ENCODE measurements around the gene ENTHD1.

Gene ENTHD1

GRCh38 chr22:39893526-39893925, at the start of gene ENTHD1:
Gene ENTHD1 (minus strand): TSS chr22:39893760. CDS start chr22:39887748, 6,012 bp downstream.
- no peak for DNase-seq

- DNase-seq: no peak
These were observed 49.8 kb upstream of the ENTHD1 start for GRCh38 chr22:39943337-39943736.

- DNase-seq: no peak
These were observed 49.1 kb upstream of the ENTHD1 start for GRCh38 chr22:39942439-39943230.

GRCh38 chr22:39941601-39942000, 48.0 kb upstream of the ENTHD1 start:
- no peak for DNase-seq

- no peak for DNase-seq
These were observed 47.3 kb upstream of the ENTHD1 start for GRCh38 chr22:39940757-39941305.

GRCh38 chr22:39939830-39940229, 46.3 kb upstream of the ENTHD1 start:
- DNase-seq: no peak

GRCh38 chr22:39938509-39939111, 45.0 kb upstream of the ENTHD1 start:
- no peak for DNase-seq

- no peak for DNase-seq
These were observed 44.3 kb upstream of the ENTHD1 start for GRCh38 chr22:39937906-39938305.

- DNase-seq: no peak
These were observed 43.1 kb upstream of the ENTHD1 start for GRCh38 chr22:39936523-39937145.

- no peak for DNase-seq
These were observed 42.1 kb upstream of the ENTHD1 start for GRCh38 chr22:39935612-39936011.

- no peak for DNase-seq
These were observed 41.6 kb upstream of the ENTHD1 start for GRCh38 chr22:39935116-39935515.

- DNase-seq: no peak
These were observed 40.2 kb upstream of the ENTHD1 start for GRCh38 chr22:39933741-39934140.

GRCh38 chr22:39932918-39933649, 39.5 kb upstream of the ENTHD1 start:
- DNase-seq: no peak

GRCh38 chr22:39932166-39932565, 38.6 kb upstream of the ENTHD1 start:
- no peak for DNase-seq

- no peak for DNase-seq
These were observed 37.7 kb upstream of the ENTHD1 start for GRCh38 chr22:39931251-39931650.

GRCh38 chr22:39928536-39929520, 35.3 kb upstream of the ENTHD1 start:
- DNase-seq: no peak

GRCh38 chr22:39927544-39927943, 34.0 kb upstream of the ENTHD1 start:
- DNase-seq: no peak

- no peak for DNase-seq
These were observed 33.2 kb upstream of the ENTHD1 start for GRCh38 chr22:39926753-39927152.

GRCh38 chr22:39925909-39926679, 32.5 kb upstream of the ENTHD1 start:
- DNase-seq: no peak

GRCh38 chr22:39925273-39925672, 31.7 kb upstream of the ENTHD1 start:
- DNase-seq: no peak

- DNase-seq: no peak
These were observed 30.7 kb upstream of the ENTHD1 start for GRCh38 chr22:39924286-39924685.

All from amniotic stem cell (primary cell).